Measurements from ENCODE around the gene NCAM2. TPM values are rescaled to one million over a fixed set of nuclear protein-coding genes. Genes with fewer than 3 reads are reported as not detected.

NCAM2 gene
- total and polyA plus RNA-seq, 2 donors (not counting 3 experiments of a cell fraction or from before 2014, with no cell fraction given) = 0.11 to 0.27 TPM

GRCh38 chr21:20996421-20997310, 1.5 kb upstream of the NCAM2 start:
- DNase-seq (ENCODE audit: low read depth, low spot score) (no peak), FAIRE-seq (no peak)
- no peak for TF ChIP-seq JUN (IDR thresholded peaks at IDR 0.05; ENCODE audit: borderline replicate concordance, insufficient read depth, insufficient read length, low read depth)
- no peak for TF ChIP-seq POLR2AphosphoS5 (IDR thresholded peaks at IDR 0.05; ENCODE audit: insufficient read depth, low read depth, low read length)
- no peak for TF ChIP-seq POLR2A (IDR thresholded peaks at IDR 0.05; ENCODE audit: low read depth, low read length)
- TF ChIP-seq, protein P1, sequence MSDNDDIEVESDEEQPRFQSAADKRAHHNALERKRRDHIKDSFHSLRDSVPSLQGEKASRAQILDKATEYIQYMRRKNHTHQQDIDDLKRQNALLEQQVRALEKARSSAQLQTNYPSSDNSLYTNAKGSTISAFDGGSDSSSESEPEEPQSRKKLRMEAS (IDR thresholded peaks at IDR 0.05; ENCODE audit: insufficient read depth, insufficient read length) = no peak
- no peak for TF ChIP-seq FOS (IDR thresholded peaks at IDR 0.05; ENCODE audit: borderline replicate concordance, insufficient read depth, low read length)
- TF ChIP-seq CTCF (IDR thresholded peaks at IDR 0.05; ENCODE audit: extremely low read depth in 1 of 2, insufficient read depth in 1 of 2, low read depth in 1 of 2, low read length in 2 of 2) = no peak
- no peak for TF ChIP-seq GATA2 (IDR thresholded peaks at IDR 0.05; ENCODE audit: insufficient read depth, insufficient read length, low read depth, low read length)
- no peak for TF ChIP-seq MYC (IDR thresholded peaks at IDR 0.05; ENCODE audit: low read depth, low read length)
- no peak for TF ChIP-seq EZH2 (IDR thresholded peaks at IDR 0.05; ENCODE audit: borderline replicate concordance, low read depth, low read length, severe bottlenecking)
- Histone ChIP-seq H3K9me1 (replicated peaks; ENCODE audit: control insufficient read depth, extremely low read depth, insufficient read depth, low read length) (no peaks in the 10 kb centered on the region), H3K9ac (replicated peaks; ENCODE audit: extremely low read depth, insufficient read depth, low read length) (no peak overlapping the region), H3K4me1 (ENCODE audit: control insufficient read depth, extremely low read depth, insufficient read depth, low read length) (peaks cover 9% of the 10 kb centered on the region), H3K4me2 (ENCODE audit: insufficient read depth, low read length) (peak overlapping the region; percentile 55), H3K79me2 (ENCODE audit: control insufficient read depth, insufficient read depth, low read length) (no peaks in the 10 kb centered on the region), H3K27me3 (ENCODE audit: control insufficient read depth in 2 of 2, insufficient read depth in 2 of 2, low read length in 2 of 2) (peaks cover 6 to 10% of the 10 kb centered on the region in 2 experiments), H2AFZ (ENCODE audit: low read depth, low read length) (peak overlapping the region; percentile 98), H3K27ac (ENCODE audit: insufficient read depth, low read depth, low read length) (no peak overlapping the region), H3K4me3 (replicated peaks in 1 of 3; ENCODE audit: insufficient read depth in 1 of 3, low read depth in 1 of 3, low read length in 3 of 3) (no peak overlapping the region), H3K36me3 (ENCODE audit: control insufficient read depth in 2 of 2, extremely low read depth in 1 of 2, insufficient read depth in 2 of 2, low read length in 2 of 2) (no peaks in the 10 kb centered on the region), H3K9me3 (replicated peaks; ENCODE audit: control insufficient read depth, insufficient read depth, low read length) (no peaks in the 10 kb centered on the region), H4K20me1 (replicated peaks; ENCODE audit: control insufficient read depth, extremely low read depth, insufficient read depth, low read length) (no peaks in the 10 kb centered on the region)
- CTCF ChIA-PET = no interaction called here
- POLR2A ChIA-PET = no interaction called here
- no TSS peak for BruUV-seq (replicated peaks)
- dilution Hi-C loops (cut with MboI; ENCODE audit: extremely low pct_ligation_motif_present, low sequenced_read_pairs) = no loop called here
- intact Hi-C loops (cut with micrococcal nuclease) = no loop called here
